HG03139 (cell line): ENCODE results near the gene FAM219B.

ENCODE experiments used
- ATAC-seq: cut with Tn5 transposase; IDR thresholded peaks from one replicate; pipeline ENCODE4 v1.9.1; 2021; ENCODE audit not compliant: unreplicated experiment

Gene FAM219B

DNA sequence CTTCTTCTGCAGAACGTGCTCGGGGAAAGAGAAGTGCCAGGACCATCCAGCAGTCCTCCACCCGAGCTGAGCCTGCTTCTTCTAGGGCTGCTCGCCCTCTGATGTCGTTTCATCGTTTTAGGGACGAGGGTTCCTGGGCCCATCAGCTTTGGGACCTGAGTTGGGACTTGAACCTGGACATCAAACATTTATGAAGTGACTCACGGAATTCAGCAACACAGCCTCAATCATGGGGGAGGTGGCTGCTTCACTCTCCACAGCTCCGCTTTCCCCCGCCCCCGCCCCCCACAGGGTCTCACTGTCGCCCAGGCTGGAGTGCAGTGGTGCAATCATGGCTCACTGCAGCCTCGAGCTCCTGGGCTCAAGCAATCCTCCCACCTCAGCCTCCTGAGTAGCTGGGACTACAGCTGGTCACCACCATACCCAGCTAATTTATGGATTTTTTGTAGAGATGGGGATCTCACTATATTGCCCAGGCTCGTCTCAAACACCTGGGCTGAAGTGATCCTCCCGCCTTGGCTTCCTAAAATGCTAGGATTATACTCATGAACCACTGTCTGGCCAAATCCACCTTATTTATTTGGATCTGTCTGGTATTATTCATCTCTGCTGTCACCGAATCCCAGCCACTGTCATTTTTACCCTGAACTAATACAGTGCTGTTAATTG is 32.8 kb downstream of the FAM219B start:
- ATAC-seq: no peak

GRCh38 chr15:74873036-74873755 is 33.5 kb downstream of the FAM219B start, which contains the start of gene SCAMP2:
TSS of gene SCAMP2 (minus strand) at chr15:74873365. CDS start at chr15:74873255, 110 bp downstream.
- ATAC-seq: peak; percentile 71

GRCh38 chr15:74872702-74873035 is 34.0 kb downstream of the FAM219B start:
- ATAC-seq: no peak

GRCh38 chr15:74870436-74871215 is 36.0 kb downstream of the FAM219B start:
- ATAC-seq: no peak

- peak; percentile 46 for ATAC-seq
These were observed 36.8 kb downstream of the FAM219B start for GRCh38 chr15:74869726-74870407.

DNA sequence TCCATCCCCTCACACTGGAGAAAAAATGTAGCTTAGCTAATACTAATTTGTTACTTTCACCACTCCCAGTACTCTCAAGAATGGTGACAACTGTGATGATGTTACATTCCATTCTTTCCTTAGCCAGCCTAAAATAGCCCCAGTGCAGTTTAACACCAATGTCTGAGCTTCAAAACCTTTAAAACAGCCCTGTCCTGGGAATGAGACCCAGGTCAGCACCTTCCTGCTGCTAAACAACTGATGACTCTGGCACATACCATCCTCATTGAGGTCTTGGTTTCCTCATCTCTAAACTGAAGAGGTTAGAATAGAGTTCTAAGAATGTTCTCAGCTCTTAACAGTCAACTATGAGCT is 37.3 kb downstream of the FAM219B start:
- no peak for ATAC-seq

DNA sequence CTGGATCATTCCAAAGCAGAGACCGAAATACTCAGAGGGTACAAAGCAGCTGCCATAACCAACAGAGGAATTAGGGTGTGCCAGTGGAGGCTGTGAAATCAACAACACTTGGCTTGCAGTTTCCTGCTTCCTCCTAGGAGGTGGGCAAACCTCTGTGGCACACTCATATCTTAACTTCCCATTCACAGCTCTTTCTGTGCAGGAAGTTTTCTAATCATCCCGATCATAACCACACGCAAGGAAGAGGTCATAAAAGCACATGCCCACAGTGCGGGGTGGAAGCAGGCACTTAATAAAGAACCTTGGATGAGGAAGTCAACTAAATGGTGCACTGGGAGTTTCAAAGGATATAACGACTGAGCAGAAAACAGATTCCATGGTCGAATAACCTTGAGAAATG is 38.6 kb downstream of the FAM219B start:
- ATAC-seq: no peak

DNA sequence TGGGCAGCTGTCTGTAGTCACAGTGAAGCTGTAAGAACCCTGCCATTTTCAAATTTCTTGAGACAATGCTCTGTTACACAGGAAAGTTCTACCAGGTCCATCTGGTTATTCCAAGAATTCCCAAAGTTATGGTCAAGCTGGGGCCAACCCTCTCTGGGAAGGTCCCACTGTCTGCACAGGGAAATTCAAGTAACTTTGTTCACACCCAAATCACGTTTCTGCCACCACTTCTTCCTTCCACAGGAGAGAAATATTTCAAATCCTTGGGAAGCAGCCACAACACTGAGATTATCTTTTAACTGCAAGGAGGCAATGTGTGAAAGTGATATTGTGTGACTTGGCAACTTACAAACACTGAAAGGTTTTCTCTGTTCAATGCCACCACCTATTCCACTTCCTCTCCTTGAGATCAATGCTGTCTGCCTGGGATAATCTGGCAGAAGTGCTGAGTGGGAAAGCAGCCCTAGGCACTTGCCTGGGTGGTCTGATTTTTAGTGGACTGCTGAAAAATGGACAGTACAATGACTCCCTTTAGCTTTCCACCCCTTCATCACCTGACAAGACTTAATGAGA is 39.1 kb downstream of the FAM219B start:
- no peak for ATAC-seq

DNA sequence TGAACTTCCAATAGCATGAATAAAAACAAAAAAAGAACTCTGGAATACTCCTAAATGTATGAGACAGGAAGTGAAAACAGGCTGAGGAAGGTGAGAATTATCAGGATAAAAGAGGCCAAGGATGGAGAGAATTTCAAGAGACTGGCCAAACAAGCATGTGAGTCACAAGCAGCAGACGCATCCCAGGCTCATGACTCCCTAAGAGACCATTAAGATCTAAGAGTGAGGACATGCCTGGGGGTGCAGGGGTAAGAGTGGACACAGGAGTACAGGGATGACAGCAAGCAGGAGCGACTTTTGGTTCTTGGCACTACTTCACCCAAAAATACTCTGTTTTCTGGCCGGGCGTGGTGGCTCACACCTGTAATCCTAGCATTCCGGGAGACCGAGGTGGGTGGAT is 40.6 kb downstream of the FAM219B start:
- no peak for ATAC-seq

GRCh38 chr15:74865316-74865715 is 41.3 kb downstream of the FAM219B start:
- no peak for ATAC-seq

GRCh38 chr15:74864296-74864695 is 42.4 kb downstream of the FAM219B start:
- ATAC-seq: no peak

DNA sequence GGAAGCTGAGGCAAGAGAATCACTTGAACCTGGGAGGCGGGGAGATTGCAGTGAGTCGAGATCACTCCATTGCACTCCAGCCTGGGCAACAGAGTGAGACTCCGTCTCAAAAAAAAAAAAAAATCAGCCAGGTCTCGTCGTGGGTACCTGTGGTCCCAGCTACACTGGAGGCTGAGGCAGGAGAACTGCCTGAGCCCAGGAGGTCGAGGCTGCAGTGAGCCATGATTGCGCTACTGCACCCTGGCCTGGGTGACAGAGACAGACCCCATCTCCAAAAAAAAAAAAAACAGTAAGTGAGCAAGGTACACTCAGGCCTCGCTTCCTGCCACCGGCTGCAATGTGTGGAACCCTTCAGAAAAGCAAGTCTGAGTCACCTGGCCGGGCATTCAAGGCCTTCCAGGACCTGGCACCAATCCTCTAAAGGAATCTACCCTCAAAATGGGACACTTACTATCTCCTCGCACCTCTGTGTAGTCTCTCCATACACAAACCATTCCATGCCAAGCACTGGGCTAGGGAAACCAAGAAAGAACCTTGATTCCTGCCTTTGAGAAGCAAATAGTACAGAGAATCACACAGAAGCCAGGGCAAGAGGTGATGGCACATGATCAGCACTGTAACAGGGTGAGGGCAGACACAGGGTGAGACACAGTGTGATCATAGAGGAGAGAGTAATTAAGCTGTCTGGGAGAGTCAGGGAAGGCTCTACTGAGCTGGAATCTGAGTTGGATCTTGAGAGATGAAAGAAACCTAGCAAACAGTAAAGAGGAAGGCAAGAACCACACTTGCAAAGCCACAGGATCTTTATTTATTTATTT is 43.2 kb downstream of the FAM219B start:
- ATAC-seq: no peak

DNA sequence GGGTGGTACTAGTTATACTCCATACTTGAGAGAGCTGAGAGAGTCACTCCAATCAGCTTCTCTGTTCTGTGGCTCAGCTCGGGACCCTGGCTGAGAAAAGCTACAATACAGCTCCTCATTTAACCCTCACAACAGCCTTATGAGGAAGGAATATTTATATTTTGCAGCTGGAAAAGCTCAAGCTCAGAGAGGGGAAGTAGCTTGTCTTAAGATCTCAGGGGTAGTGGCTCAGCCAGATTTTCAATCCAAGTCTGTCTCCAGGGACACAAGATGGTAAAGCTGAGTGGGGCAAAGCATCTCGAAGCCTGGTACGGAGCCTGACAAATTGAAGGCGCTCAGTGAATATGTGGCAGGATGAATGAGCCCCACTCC is 48.3 kb downstream of the FAM219B start:
- no peak for ATAC-seq

DNA sequence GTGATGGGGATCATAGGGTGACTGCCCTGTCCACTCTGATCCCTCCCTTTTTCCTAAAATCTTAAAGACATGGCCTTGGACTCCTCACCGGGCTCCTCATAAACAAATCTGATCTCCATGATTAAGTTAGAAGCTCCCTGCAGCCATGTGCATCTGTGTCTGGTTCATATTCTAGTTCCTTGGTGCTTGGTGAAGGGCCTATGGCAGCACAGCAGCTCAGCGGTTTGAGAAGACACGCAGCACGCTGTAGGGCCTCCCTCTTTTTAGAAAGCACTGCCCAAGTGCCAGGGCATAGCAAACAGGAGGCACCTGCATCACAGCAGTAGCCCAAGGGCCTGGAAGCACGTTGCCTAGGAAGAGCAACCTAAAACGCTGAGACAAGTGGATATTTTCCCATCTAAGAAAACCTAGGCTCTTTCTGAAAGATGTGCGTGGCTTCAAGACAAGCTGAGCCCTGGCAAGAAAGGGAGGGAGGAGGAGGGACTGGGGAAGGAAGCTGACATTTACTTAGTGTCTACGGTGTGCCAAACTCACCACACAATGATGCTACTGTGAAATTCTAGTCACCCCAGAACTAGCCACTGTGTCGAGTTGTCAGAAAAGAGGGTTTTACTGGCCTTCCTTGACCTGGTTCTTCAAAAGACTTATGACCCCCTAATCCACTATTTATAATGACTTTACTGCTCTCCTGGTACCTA is 48.8 kb downstream of the FAM219B start:
- peak; percentile 11 for ATAC-seq

DNA sequence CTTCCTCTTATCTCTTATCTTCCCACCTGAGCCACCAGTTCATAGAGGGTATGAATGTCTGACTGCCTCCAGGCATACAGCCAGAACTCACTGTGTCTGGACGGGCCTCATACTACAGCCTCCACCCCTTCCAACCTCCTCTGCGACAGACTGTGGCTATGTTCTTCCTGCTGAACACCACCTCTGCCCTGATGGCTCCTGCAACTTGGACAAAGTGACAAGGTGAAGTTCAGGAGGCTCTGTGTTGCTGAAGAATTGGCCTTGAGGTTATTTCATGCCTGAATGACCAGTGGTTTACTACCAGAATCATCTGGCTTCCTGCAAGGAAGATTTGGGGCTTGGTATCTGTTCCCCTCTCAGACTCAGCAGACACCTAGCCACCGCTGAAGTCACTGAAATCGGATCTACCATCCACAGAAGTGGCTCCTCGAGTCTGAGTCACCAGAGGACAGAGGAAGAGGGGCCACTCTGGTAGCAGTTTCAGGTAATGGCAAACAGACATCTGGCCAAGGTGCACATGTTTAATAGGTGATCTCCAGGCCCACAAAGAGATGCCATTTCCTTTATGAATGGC is 49.5 kb downstream of the FAM219B start:
- peak; percentile 80 for ATAC-seq

DNA sequence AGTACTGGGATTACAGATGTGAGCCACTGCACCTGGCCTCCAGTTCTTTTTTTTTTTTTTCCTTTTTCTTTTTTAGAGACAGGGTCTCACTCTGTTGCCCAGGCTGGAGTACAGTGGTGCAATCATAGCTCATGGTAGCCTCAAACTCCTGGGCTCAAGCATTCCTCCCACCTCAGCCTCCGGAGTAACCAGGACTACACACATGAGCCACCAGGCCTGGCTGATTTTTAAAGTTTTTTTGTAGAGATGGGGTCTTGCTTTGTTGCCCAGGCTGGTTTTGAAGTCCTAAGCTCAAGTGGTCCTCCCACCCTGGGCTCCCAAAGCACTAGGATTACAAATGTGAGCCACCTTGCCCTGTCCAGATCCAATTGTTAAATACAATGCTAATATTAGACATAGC is 50.1 kb downstream of the FAM219B start:
- ATAC-seq: no peak

GRCh38 chr15:74855857-74856256 is 50.8 kb downstream of the FAM219B start:
- no peak for ATAC-seq

- ATAC-seq: no peak
These were observed 52.1 kb downstream of the FAM219B start for GRCh38 chr15:74854453-74855022.

GRCh38 chr15:74851960-74852359 is 54.7 kb downstream of the FAM219B start:
- no peak for ATAC-seq
